ENCODE data around the gene INO80.

The INO80 gene

DNA sequence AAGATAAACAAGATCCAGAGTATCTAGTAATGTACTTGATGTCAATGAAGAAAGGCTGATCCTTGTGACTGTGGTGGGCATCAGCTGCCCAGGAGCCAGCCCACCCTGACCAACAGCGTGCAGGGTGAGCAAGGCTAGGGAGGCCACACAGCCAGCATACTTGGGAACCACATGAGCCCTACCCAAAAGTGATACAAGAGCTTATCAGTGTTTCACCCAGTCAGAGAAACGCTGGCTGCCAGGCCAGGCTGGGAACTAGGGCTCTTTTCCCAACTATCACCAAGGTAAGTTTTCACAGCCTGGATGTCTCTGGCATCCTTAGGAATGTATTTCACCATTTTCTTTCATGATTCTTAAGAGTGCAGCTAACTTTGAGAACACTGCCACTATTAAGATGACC, 137.9 kb downstream of the INO80 start:
- TF ChIP-seq CTCF (IDR thresholded peaks at IDR 0.05; ENCODE audit: insufficient read depth, low read depth, low read length, missing control alignments): no peak
- no peak overlapping the region for H3K4me3 ChIP-seq (ENCODE audit: low read depth, low read length)
- DNase-seq (ENCODE audit: low read depth): no peak

GRCh38 chr15:40976819-40977218, 139.3 kb downstream of the INO80 start:
- no peak for TF ChIP-seq CTCF (IDR thresholded peaks at IDR 0.05; ENCODE audit: insufficient read depth, low read depth, low read length, missing control alignments)
- DNase-seq (ENCODE audit: low read depth): no peak
- no peak overlapping the region for H3K4me3 ChIP-seq (ENCODE audit: low read depth, low read length)

- no peak overlapping the region for H3K4me3 ChIP-seq (ENCODE audit: low read depth, low read length)
- TF ChIP-seq CTCF (IDR thresholded peaks at IDR 0.05; ENCODE audit: insufficient read depth, low read depth, low read length, missing control alignments): no peak
- no peak for DNase-seq (ENCODE audit: low read depth)
Observed at GRCh38 chr15:40974879-40975278, 141.2 kb downstream of the INO80 start.

- no peak for TF ChIP-seq CTCF (IDR thresholded peaks at IDR 0.05; ENCODE audit: insufficient read depth, low read depth, low read length, missing control alignments)
- no peak for DNase-seq (ENCODE audit: low read depth)
- no peak overlapping the region for H3K4me3 ChIP-seq (ENCODE audit: low read depth, low read length)
Observed at GRCh38 chr15:40969363-40969762, 146.7 kb downstream of the INO80 start.

DNA sequence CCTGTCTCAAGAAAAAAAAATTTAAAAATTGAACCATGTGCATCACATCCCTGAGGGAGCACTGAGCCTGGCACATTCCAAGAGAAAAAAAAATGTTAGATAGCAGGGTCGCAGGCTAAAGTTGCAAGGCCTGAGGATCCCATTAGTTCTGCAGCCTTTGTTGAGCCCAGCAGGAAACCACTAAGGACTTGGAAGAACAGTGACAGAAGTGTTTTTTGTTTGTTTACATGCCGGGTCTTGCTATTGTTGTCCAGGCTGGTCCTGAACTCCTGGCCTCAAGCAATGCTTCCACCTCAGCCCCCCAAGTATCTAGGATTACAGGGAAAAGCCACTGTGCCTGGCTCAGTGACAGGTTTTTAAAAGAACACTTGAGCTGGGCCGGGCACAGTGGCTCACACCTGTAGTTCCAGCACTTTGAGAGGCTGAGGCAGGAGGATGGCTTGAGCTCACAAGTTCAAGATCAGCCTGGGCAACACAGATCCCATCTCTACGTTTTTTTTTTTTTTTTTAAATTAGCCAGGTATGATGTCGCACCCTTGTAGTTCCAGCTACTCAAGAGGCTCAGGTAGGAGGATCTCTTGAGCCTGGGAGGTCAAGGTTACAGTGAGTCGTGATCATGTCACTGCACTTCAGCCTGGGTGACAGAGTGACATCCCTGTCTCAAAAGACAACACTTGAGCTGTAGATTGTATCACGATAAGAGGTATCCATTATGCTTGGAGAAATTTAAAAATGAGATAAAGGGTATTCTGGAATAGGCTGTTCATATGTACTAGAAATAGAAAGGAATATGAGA, 147.6 kb downstream of the INO80 start:
- TF ChIP-seq CTCF (IDR thresholded peaks at IDR 0.05; ENCODE audit: insufficient read depth, low read depth, low read length, missing control alignments): no peak
- no peak for DNase-seq (ENCODE audit: low read depth)
- H3K4me3 ChIP-seq (ENCODE audit: low read depth, low read length): no peak overlapping the region

DNA sequence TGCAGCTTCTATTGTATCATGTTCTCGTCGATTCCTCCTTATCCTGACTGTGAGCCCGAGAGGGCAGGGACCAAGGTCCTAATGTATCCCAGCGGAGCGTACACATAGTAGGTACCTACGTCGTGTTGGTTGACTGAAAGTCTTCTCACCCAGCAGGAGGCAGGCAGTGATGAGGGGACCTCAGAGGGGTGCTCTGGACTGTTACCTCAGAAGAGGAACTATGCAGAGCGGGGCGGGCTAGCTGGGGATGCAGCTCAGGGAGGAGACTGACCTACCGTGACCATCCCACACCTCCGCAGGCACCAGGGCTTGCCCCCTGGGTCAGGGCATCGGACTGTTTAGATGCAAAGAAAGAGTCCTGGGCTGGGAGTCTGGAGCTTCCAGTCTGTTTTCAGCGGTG, 151.4 kb downstream of the INO80 start:
- TF ChIP-seq CTCF (IDR thresholded peaks at IDR 0.05; ENCODE audit: insufficient read depth, low read depth, low read length, missing control alignments): no peak
- H3K4me3 ChIP-seq (ENCODE audit: low read depth, low read length): no peak overlapping the region
- DNase-seq (ENCODE audit: low read depth): no peak

- no peak for DNase-seq (ENCODE audit: low read depth)
- TF ChIP-seq CTCF (IDR thresholded peaks at IDR 0.05; ENCODE audit: insufficient read depth, low read depth, low read length, missing control alignments): no peak
- H3K4me3 ChIP-seq (ENCODE audit: low read depth, low read length): no peak overlapping the region
Observed at GRCh38 chr15:40964006-40964405, 152.1 kb downstream of the INO80 start.
